Amygdala (tissue), 56 donors: ENCODE data around the gene PRPF40A.

Experiments
- DNase-seq, 56 donors: peaks; one replicate each; lab custom pipeline; 2025; lab: John Stamatoyannopoulos, UW

The PRPF40A gene

DNA sequence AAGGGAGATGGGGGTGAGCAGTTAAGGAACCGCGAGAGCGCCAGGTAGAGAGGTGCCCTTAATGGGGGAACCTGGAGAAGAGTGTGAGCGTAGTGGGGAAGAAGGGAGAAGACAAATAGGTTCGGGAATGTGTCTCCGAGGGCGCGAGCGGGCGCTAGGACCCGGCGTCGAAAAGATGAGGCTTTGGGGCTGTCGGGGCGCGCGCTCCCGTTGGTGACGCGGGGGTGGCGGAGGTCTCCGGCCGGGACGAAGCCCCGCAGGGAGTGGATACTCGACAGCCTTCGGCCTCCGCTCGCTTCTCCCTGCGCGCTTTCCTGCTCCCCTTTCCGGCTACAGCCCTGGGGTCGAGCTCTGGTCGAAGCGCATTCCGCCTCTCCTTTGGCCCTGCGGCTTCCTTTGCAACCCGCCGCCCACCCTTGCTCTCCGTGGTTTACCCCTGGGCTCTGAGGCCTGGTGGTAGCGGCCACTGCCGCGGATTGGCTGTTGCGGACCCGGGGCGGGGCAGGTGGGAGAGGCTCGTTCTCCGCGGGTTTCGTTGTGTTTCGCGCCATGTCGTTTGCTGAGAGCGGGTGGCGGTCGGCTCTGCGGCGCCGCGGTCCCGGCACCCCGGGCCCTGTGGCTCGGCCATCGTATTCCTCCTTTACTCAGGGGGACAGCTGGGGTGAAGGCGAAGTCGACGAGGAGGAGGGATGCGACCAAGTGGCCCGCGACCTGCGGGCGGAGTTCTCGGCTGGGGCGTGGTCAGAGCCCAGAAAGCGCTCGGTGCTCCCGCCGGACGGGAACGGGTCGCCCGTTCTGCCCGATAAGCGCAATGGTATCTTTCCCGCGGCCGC is 1.0 kb upstream of the PRPF40A start, which contains the start of gene ARL6IP6:
ARL6IP6 (plus strand) TSS at position 545 of the 833 bp plus-strand sequence; CDS start at position 550, 5 bp downstream.
- DNase-seq = peak; percentile 69 to 99 (median 93)

DNA sequence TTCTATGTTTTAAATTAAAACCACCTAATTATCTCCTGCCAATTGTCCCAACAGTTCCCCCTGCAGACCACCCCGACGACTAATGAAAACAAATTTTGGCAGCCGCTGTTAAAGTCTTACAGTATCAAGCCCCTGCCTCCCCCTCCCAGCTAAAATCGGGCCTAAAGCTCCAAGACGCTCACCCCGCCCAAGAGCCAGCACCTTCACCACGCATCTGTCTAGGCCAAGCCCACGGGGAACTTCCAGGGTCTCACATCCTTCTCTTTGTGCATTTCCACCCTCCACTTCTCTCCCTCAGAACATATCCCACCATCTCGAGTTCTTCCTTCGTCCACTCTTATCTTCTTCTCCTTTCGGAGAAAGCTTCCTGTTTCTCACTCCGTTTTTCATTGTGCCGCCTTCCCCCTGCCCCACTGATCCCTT is 445 bp downstream of the PRPF40A start:
- peak in 5 of 56 donors; percentile 6 to 37 (median 27) for DNase-seq

DNA sequence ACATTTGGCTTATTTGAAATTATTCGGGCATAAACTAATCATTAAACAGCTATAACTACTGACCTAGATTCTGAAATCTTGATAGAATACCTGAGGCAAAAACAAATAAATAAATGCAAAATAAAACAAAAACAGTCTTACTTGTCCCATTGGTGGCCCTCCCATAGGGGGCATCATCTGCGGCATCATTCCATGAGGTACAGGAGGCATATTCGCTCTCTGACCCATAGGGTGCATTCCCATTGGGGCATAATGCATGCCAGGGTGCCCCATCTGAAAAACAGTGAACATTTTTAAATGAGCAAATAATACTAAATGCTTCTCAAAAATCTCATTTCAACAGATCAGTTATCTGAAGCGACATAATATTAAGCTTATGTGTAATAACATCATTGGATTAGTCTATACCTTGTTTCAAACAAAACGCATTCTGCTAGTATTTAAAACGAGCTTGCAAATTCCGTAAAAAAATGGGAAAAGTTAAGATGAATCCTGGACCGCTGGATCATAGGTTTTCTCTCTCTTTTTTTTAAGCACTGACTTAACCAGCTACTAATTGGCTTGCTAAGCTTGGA is 1.3 kb downstream of the PRPF40A start:
- no peak for DNase-seq

DNA sequence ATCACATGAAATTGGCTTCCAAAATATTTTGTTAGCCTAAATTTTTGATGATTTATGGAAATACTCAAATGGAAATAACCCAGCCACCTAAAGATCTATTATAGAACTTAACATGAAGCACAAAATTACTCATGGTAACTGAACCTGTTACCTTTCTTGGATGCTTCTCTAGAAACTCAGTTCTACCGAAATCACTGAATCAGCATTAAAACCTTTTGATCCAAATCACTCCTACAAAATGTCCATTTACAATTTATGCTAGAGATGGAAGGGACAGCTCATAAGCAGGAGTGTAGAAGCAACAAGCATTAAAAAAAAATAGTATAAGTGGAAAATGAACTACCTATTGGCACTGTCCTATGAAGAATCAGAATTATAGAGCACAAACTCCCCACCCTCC is 2.1 kb downstream of the PRPF40A start:
- no peak for DNase-seq

DNA sequence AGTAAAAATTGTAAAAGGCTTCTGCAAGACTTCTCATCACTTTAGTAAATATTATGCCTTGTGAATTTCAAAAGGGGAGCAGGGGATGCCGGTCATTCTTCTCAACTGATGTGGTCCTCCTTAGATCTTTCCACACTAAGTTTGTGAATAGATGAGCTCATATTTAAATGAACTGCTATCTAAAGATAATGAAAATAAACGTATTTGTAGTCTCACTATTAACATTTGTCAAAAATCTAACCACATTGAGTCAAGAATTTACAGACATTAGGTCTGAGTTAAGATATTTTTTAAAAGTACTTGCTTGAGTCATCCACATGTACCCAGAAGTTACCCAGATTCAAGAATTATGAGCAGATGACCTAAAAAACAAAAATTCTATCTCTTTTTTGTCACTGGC is 6.5 kb downstream of the PRPF40A start:
- no peak for DNase-seq

DNA sequence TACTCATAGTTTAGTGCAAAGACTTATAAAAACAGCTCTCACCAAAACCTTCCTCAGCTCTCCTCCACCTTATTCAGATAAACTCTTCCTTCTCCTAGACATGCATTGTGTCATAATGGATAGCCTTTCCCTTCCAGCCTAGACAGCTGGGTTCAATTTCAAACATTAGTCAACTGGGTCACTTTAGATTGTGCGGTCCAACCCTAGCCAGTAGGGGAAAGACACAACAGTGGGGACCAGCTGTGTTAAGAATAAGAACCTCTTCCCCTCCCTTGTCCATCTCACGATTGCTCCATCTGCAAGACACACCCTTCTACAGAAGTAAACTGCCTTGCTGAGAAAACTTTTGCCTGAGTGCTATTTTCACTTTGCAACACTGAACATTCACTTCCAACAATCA is 8.5 kb downstream of the PRPF40A start:
- DNase-seq = no peak

DNA sequence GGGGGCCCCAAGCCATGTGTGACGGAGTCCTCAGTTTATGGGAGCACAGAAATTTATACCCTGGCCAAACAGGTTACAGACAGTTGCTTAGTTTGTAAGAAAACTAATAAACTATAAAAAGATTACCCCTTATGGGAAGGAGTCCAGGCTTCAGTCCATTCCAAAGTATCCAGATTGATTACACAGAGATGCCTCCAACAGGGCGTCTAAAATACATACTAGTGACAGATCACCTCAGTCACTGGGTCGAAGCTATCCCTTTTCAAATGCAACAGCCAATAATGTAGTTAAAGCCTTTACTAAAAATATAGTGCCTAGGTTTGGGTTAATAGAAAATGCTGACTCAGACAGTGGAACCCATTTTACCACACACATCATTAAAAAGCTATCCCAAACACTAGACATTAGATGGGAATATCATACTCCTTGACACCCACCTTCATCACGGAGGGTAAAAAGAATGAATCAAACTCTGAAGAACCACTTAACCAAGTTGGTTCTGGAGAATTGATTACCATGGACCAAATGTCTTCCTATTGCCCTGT is 10.7 kb downstream of the PRPF40A start:
- DNase-seq = no peak

DNA sequence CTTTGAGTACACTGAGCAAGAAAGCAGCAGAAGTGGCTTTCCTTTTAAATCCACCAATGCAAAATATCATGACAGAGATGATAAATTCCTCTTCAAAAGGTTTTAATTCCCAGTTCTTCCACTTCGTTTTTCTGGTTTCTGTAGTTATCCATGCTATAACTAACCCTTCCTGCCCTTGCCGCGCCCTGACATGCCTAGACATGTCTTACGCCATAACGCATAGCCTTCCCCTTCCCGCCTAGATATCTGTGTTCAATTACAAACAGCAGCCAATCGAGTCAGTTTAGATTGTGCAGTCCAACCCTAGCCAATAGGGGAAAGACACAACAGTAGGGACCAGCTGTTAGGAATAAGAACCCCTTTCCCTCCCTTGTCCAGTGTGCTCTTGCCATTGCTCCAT is 16.1 kb downstream of the PRPF40A start:
- no peak for DNase-seq

DNA sequence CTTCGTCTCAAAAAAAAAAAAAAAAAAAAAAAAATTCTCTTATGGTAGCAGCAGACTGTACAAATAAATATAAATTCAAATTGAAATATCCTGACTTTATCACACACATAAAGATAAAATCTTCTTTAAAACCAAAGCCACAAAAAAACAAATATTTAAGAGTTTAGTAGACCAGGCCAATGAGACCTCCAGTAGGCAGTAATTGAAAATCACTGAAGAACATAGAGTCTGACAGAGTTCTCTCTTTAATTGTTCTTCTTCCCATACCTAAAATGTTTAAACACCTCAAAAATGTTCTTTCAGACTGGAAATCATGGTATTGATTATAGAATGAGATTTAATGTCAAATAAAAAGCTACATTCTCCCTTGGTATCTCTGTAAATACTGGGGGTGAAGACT is 20.8 kb downstream of the PRPF40A start:
- no peak for DNase-seq

DNA sequence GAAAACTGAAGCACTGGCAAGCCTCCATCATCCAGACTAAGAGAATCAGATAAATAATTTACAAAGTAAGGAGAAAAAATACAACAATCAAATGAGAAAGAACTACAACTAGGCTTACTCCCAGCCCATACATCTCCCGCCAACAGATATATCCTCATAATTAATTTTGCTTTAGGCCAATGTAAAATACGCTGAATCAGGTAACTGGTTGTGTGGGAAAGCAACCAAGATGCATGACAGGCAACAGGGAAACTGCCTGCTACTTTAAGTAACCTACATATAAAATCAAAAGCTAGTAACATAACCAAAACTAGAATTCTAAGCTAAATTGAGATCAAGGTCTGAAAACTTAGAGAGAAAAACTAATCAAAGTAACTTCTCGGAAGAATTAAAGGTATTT is 21.5 kb downstream of the PRPF40A start:
- DNase-seq = no peak

DNA sequence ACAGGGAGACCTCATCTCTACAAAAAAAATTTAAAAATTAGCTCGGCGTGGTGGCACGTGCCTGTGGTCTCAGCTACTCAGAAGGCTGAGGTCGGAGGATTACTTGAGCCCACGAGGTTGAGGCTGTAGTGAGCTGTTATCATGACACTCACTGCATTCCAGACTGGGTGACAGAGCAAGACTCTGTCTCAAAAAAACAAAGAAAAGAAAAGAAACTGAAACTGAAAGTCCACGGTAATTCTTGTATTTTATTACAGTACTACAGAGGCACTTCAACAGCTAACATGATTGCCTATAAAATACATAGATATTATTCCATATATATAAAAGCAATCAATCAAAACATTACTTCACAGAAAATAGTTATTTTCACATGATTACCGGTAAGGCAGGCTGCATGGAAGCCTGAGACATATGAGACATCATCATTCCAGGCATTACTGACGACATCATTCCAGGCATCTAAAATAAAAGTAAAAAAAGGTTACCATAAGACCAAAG is 23.1 kb downstream of the PRPF40A start:
- no peak for DNase-seq

DNA sequence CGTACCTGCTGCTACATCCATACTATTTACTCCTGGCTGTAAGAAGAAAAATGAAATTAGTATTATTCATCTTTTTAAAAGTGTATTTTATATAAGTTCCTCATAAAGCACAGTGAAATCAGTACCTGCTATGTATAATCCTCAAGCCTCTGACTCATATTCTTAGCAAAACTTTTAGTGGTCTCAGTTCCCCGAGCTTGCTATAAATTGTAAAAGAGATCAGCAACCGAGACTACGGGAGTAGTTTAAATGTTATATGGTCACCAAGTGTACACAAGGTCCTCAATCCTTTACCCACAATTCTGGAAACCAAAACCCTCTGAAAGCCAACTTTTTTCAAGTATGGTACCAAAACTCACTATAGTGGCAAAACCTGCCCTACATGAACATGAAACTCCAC is 24.2 kb downstream of the PRPF40A start:
- no peak for DNase-seq

DNA sequence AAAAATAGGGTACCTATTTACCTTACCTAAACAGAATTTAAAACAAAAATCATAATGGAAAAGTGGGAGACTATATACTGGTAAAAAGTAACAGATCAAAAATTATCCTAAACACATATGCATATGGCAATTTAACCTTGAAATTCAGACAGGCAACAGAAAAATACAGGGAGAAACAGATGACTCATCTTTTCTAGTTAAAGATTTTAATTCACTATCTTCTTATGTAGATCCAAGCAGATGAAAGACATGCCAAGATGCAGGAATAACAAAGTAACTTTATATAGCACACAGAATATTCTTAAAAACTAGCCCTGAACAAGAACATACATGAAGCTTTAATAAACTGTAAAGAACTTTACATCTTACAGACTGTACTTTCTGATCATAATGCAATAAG is 30.9 kb downstream of the PRPF40A start:
- no peak for DNase-seq

DNA sequence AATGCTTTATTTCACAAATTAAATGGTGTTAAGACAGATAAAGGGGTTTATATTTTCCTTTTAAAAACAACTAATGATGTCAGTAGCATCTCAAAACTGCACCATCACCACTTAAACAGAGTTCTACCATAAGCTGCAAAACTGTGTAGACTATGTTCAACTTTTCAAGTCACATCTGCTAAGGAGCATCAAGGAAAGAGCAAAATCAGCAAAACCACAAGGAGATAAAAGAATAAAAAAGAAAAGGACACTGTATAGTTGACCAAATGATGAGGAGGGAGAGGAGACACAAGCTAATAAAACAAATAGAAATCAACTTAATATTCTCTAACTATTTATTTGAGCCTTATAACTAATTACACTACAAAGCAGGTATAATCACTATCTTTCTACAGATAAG is 33.9 kb downstream of the PRPF40A start:
- no peak for DNase-seq

DNA sequence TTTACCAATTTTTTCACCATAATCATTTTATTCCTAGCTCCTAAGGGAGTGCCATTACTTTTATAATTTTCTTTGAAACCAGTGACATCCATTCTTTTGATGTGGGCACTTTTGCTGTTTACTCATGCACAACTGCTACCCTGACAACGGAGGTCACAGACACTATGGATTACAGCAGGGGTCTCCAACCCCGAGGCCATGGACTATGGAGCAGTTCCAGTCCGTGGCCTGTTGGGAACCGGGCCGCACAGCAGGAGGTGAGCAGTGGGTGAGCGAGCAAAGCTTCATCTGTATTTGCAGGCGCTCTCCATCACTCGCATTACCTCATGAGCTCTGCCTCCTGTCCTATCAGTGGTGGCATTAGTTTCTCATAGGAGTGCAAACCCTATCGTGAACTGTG is 34.6 kb downstream of the PRPF40A start:
- DNase-seq = no peak

DNA sequence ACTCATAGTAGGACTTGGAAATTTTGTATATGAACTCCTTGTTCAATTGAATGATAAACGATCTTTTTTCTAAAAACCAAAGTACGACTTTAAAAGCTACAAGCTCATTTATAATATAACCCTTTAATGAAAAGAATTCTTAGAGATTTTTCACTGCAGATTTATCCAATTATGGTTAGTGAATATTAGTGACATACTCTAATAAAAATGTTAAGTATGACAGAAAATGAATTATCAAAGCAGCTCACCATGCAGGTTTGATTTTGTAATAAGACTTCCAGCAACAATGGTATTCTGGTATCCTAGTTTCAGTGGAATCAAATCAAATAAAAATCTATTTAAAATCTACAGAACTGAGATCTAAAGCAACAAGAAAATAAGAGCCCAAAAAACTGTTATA is 38.5 kb downstream of the PRPF40A start:
- no peak for DNase-seq

DNA sequence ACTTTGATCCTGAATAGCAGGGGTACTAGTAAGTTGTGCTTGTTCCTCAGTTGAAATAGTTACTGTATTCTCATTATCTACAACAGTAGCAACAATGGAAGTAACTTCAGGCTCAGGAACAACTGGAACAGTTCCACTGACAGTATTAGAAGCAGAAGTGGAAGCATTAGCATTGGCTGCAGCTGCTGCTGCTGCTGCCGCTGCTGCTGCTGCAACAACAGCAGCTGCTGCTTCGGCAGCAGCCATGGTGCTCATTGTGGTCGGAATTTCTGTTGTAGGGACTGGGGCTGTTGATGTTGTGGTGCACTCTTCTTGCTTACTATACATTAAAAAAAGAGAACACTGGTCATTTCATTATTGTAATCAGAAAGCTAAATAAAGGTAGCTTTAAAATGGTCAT is 40.8 kb downstream of the PRPF40A start:
- DNase-seq = no peak

DNA sequence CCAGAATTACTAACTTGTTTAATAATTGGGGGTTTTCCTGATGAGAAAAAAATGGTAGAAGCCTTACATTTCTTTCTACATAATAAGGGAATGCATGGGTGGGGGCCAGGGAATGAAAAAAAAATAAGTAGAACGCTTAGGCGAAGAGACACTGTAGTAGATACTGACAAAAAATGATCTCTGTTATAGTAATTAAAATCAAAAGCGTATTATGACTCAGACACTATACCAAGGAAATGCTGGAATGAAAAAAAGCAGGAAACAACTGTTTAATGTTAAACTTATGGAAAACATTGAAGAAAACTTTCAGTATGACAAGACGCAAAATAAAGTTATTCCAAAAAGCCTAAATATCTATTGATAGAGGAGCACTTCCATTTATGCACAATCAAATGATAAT is 42.9 kb downstream of the PRPF40A start:
- DNase-seq = no peak

DNA sequence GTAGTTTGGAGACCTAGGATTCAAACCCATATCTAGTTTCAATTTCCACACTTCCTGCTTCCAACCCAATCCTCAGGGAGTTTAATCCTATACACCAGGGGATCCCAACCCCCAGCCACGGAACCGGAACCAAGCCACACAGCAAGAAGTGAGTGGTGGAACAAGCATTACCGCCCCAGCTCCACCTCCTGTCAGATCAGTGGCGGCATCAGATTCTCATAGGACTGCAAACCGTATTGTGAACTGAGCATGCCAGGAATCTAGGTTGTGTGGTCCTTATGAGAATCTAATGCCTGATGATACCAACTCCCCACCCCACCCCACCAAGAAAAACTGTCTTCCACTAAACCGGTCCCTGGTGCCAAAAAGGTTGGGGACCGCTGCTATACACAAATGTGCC is 52.5 kb downstream of the PRPF40A start:
- no peak for DNase-seq

DNA sequence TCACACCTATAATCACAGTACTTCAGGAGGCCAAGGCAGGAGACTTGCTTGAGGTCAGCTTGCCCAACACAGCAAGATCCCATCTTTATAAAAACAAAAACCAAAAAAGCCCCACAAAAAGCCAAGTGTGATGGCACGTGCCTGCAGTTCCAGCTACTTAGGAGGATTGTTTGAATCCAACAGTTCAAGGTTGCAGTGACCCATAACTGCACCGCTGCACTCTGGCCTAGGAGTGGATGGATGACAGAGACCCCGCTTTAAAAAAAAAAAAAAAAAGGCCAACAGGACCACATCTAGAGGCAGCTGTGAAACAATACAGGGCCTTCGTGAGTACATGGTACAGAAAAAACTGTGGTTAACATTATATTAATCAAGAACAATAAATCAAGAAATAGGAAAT is 56.2 kb downstream of the PRPF40A start:
- DNase-seq = no peak

DNA sequence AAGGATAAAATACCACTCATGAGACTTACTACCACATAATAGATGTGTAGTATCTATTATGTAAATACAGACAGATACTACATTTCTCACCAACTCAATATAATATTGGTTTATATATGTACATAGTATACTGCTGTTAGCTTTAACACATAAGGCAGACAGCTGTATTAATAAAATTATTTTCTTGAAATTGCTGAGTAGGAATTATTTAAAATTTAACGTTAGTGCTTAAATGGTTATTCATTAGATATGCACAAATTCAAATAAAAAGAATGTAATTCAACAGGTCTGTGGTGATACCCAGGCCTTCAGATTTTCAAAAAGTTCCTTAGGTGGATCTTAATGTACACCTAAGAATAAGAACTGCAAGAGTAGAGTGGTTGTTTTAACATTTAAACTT is 59.0 kb downstream of the PRPF40A start:
- DNase-seq = no peak

DNA sequence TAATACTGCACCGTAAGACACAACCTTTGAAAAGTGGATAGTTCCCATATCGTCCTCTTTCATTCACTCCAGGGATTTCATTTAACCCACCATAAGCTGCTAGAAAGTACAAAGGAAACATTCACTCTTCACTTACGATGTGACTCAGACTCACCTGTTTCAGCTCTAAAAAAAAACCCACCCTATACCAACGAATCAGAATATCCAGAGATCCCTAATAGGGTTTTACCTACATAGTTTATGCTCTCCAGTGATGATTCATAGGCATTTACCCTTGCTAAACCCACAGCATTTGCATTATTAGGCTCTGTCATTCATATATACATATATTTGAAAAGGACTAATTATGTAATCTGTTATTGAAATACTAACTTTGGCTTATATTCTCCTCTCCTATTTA is 60.2 kb downstream of the PRPF40A start:
- DNase-seq = no peak
